ENCODE measurements around the gene FNDC3B. TPM values are rescaled to one million over a fixed set of nuclear protein-coding genes. Genes with fewer than 3 reads are reported as not detected.

Gene FNDC3B
- total and polyA plus RNA-seq, 9 of the 15 experiments (the other 6 are each of a cell fraction or from before 2014, with no cell fraction given): 7.0 to 35.8 (median 16.2) TPM

DNA sequence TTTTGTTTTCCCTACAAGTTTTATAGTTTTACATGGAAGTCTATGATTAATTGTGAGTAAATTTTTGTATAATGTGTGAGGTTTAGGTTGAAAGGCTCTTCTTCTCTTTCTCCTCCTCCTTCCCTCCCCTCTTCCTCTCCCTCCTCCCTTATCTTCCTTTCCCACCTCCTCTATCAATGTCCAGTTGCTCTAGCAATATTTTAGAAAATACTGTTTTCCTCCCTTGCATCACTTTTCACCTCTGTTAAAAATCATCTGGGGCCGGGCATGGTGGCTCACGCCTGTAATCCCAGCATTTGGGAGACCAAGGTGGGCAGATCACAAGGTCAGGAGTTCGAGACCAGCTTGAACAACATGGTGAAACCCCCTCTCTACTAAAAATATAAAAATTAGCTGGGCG, 119.4 kb downstream of the FNDC3B start (continued):
- TF ChIP-seq SIRT6 (IDR thresholded peaks at IDR 0.05; ENCODE audit: low read depth, low read length) (no peak), ZNF445 (CRISPR knock-in tag; IDR thresholded peaks at IDR 0.05; ENCODE audit: low read depth) (no peak), RBM22 (IDR thresholded peaks at IDR 0.05; ENCODE audit: low read depth, low read length, poor library complexity, severe bottlenecking) (no peak), ZEB2 (IDR thresholded peaks at IDR 0.05) (peak; percentile 32; the same call in 1 of the 2 replicates), ZNF644 (tag; IDR thresholded peaks at IDR 0.05; ENCODE audit: low read depth) (no peak), ZNF507 (tag; conservative IDR thresholded peaks at IDR 0.05) (no peak), ASH1L (IDR thresholded peaks at IDR 0.05; ENCODE audit: borderline replicate concordance, low read depth, partially characterized antibody) (no peak), CREB1 (IDR thresholded peaks at IDR 0.05) (no peak), CREB1 (CRISPR knock-in tag; IDR thresholded peaks at IDR 0.05) (no peak), NCOR1 (IDR thresholded peaks at IDR 0.05) (peak; percentile 17; the same call in 1 of the 2 replicates), LEF1 (IDR thresholded peaks at IDR 0.05) (peak; percentile 49; the same call in 1 of the 2 replicates), DPF2 (IDR thresholded peaks at IDR 0.05) (peak; percentile 66; the same call in 1 of the 2 replicates), ZNF41 (CRISPR knock-in tag; conservative IDR thresholded peaks at IDR 0.05) (no peak), MYBL2 (IDR thresholded peaks at IDR 0.05; ENCODE audit: low read depth) (no peak), MYBL2 (CRISPR knock-in tag; IDR thresholded peaks at IDR 0.05; ENCODE audit: borderline replicate concordance) (no peak), CBFB (CRISPR knock-in tag; IDR thresholded peaks at IDR 0.05) (no peak), SRSF3 (IDR thresholded peaks at IDR 0.05; ENCODE audit: insufficient read depth, low read length) (no peak)
- TF ChIP-seq, protein P1, sequence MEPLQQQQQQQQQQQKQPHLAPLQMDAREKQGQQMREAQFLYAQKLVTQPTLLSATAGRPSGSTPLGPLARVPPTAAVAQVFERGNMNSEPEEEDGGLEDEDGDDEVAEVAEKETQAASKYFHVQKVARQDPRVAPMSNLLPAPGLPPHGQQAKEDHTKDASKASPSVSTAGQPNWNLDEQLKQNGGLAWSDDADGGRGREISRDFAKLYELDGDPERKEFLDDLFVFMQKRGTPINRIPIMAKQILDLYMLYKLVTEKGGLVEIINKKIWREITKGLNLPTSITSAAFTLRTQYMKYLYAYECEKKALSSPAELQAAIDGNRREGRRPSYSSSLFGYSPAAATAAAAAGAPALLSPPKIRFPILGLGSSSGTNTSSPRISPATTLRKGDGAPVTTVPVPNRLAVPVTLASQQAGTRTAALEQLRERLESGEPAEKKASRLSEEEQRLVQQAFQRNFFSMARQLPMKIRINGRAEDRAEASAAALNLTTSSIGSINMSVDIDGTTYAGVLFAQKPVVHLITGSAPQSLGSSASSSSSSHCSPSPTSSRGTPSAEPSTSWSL (CRISPR knock-in tag; IDR thresholded peaks at IDR 0.05; ENCODE audit: borderline replicate concordance): no peak
- TF ChIP-seq, protein P2, sequence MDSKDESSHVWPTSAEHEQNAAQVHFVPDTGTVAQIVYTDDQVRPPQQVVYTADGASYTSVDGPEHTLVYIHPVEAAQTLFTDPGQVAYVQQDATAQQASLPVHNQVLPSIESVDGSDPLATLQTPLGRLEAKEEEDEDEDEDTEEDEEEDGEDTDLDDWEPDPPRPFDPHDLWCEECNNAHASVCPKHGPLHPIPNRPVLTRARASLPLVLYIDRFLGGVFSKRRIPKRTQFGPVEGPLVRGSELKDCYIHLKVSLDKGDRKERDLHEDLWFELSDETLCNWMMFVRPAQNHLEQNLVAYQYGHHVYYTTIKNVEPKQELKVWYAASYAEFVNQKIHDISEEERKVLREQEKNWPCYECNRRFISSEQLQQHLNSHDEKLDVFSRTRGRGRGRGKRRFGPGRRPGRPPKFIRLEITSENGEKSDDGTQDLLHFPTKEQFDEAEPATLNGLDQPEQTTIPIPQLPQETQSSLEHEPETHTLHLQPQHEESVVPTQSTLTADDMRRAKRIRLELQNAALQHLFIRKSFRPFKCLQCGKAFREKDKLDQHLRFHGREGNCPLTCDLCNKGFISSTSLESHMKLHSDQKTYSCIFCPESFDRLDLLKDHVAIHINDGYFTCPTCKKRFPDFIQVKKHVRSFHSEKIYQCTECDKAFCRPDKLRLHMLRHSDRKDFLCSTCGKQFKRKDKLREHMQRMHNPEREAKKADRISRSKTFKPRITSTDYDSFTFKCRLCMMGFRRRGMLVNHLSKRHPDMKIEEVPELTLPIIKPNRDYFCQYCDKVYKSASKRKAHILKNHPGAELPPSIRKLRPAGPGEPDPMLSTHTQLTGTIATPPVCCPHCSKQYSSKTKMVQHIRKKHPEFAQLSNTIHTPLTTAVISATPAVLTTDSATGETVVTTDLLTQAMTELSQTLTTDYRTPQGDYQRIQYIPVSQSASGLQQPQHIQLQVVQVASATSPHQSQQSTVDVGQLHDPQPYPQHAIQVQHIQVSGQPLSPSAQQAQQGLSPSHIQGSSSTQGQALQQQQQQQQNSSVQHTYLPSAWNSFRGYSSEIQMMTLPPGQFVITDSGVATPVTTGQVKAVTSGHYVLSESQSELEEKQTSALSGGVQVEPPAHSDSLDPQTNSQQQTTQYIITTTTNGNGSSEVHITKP (IDR thresholded peaks at IDR 0.05; ENCODE audit: partially characterized antibody): no peak
- TF ChIP-seq, protein P3, sequence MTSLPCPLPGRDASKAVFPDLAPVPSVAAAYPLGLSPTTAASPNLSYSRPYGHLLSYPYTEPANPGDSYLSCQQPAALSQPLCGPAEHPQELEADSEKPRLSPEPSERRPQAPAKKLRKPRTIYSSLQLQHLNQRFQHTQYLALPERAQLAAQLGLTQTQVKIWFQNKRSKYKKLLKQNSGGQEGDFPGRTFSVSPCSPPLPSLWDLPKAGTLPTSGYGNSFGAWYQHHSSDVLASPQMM (CRISPR knock-in tag; IDR thresholded peaks at IDR 0.05): no peak
- TF ChIP-seq, protein P4, sequence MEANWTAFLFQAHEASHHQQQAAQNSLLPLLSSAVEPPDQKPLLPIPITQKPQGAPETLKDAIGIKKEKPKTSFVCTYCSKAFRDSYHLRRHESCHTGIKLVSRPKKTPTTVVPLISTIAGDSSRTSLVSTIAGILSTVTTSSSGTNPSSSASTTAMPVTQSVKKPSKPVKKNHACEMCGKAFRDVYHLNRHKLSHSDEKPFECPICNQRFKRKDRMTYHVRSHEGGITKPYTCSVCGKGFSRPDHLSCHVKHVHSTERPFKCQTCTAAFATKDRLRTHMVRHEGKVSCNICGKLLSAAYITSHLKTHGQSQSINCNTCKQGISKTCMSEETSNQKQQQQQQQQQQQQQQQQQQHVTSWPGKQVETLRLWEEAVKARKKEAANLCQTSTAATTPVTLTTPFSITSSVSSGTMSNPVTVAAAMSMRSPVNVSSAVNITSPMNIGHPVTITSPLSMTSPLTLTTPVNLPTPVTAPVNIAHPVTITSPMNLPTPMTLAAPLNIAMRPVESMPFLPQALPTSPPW (CRISPR knock-in tag; IDR thresholded peaks at IDR 0.05): no peak
- TF ChIP-seq, protein P5, sequence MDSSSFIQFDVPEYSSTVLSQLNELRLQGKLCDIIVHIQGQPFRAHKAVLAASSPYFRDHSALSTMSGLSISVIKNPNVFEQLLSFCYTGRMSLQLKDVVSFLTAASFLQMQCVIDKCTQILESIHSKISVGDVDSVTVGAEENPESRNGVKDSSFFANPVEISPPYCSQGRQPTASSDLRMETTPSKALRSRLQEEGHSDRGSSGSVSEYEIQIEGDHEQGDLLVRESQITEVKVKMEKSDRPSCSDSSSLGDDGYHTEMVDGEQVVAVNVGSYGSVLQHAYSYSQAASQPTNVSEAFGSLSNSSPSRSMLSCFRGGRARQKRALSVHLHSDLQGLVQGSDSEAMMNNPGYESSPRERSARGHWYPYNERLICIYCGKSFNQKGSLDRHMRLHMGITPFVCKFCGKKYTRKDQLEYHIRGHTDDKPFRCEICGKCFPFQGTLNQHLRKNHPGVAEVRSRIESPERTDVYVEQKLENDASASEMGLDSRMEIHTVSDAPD (CRISPR knock-in tag; IDR thresholded peaks at IDR 0.05): no peak
